Right lobe of liver (tissue), 4 donors: ENCODE measurements around the gene SLITRK2.
A peak's percentile ranks its signal among the peaks of the same experiment; 100 is the strongest.

Experiments
- POLR2A ChIP-seq: fragments of 450-650 bp; IDR thresholded peaks from one replicate; pipeline ENCODE4 v1.6.1; 2017; ENCODE audit warnings: antibody characterized with exemption, mild to moderate bottlenecking
- TF ChIP-seq, protein P1 (sequence below), 4 donors: fragments of 200-600 bp in 3 of 4; fragments of 450-650 bp in 1 of 4; IDR thresholded peaks; one replicate each; pipeline versions ENCODE4 v1.5.1 to v1.8.0; 2016 to 2022; ENCODE audit warnings: antibody characterized with exemption in 4 of 4, mild to moderate bottlenecking in 2 of 4
- donor health status: DM: no; HTN: no; CAD: no.
- donor health status: DM: no; HTN: no; CAD: no.
- donor health status: DM: no; HTN: yes; CAD: no.

DNA sequence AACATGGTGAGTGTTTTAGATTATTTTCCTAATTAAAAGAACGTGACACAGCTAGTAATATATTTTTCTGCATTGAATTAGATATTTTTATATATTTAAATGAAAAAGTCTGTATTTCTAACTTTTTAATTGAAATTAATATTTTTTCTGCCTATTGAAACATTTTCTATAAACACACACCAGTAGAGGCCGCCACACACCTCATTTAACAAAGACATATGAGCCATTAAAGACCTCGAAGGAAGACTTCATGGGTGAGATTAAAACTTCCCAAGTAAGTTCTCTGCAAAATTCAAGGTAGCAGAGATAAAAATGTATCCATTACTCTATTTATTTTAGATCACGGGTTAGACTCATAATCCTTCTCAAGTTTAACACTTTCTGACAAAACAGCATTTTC is 8.3 kb downstream of the SLITRK2 start:
- TF ChIP-seq, protein P1, sequence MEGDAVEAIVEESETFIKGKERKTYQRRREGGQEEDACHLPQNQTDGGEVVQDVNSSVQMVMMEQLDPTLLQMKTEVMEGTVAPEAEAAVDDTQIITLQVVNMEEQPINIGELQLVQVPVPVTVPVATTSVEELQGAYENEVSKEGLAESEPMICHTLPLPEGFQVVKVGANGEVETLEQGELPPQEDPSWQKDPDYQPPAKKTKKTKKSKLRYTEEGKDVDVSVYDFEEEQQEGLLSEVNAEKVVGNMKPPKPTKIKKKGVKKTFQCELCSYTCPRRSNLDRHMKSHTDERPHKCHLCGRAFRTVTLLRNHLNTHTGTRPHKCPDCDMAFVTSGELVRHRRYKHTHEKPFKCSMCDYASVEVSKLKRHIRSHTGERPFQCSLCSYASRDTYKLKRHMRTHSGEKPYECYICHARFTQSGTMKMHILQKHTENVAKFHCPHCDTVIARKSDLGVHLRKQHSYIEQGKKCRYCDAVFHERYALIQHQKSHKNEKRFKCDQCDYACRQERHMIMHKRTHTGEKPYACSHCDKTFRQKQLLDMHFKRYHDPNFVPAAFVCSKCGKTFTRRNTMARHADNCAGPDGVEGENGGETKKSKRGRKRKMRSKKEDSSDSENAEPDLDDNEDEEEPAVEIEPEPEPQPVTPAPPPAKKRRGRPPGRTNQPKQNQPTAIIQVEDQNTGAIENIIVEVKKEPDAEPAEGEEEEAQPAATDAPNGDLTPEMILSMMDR (IDR thresholded peaks at IDR 0.05), result peak; percentile 37 to 53 (median 45)
- TF ChIP-seq POLR2A, result no peak
